HG03196 (cell line): ENCODE measurements around the gene TMEM158.

Experiments
- ATAC-seq: cut with Tn5 transposase; IDR thresholded peaks from one replicate; pipeline ENCODE4 v1.9.1; 2021; ENCODE audit not compliant: unreplicated experiment

Gene TMEM158

GRCh38 chr3:45226206-45226915 is at the start of gene TMEM158:
Gene TMEM158 (minus strand): TSS chr3:45226287. CDS start chr3:45226027, 260 bp downstream.
- ATAC-seq: peak; percentile 62

DNA sequence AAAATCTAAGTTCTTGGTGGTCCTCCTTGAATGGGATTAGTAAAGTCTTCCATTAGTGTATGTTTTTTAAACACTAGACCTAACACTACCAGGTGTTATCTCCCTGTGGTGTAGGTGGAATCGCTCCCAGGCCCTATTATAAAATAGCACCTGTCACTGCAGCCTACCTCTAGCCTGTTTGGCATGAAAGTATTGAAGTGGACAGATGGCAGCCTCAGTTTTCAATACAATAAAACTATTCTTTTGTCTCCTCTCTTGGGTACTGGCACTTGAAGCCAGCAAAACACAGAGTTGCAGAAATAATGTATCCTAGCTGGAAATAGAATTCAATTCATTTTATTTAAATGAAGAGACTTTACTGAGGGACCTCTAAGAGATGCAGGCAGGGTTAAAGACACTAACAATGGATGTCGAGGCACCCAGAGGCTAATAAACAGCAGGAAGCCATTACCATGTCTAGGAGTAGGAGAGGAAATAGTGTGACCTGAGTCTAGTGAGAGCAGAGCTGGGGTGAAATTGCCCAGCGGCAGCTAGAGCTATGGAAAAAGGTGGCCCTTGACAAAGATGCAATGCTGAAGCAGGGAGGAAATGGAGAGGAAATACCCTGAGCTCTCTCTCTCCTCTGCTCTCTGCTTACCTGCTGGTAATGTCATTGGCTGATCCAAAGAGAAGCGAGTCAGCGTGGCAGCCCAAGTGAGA is 49.1 kb upstream of the TMEM158 start:
- ATAC-seq: no peak

DNA sequence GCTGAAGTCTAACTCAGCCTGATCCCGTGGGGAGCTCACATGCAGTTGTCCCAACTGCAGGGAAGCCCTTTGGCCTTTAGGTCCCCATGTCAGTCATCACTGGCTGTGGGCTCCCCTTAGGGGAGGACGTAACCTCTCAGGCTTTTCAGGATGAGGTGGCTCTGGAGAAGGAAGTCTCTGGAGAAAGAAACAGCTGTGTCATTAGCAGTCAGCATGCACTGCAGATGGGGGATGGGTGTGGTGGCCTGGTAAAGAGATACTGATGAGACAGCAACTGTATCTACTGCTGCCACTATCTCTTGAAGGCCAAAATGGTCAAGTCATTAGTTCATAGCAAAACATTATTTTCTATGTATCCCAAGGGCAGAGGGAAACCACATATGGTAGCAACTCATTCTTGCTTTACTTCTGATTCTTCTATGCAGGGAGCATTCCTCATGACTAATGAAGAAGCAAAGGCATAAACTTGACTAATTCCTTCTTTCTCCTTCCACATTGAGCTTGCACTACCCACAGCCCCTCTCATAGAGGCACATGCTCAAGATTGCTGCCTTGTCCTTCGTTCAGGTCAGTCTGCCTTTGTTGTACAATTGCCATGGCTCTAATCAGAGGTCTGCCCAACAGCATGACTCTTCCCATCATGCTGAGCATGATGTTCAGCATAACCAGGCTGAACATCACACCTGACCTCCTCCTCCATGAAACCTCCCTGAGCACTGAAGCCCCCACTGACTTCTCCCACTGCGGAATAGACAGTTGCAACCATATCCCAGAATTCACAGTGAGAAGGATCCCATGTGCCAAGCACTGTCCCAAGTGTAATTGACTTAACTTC is 47.8 kb upstream of the TMEM158 start:
- no peak for ATAC-seq

GRCh38 chr3:45272828-45273470 is 46.9 kb upstream of the TMEM158 start:
- ATAC-seq: no peak

- no peak for ATAC-seq
Observed at GRCh38 chr3:45272032-45272810, 46.1 kb upstream of the TMEM158 start.

- no peak for ATAC-seq
Observed at GRCh38 chr3:45269952-45270351, 43.9 kb upstream of the TMEM158 start.

DNA sequence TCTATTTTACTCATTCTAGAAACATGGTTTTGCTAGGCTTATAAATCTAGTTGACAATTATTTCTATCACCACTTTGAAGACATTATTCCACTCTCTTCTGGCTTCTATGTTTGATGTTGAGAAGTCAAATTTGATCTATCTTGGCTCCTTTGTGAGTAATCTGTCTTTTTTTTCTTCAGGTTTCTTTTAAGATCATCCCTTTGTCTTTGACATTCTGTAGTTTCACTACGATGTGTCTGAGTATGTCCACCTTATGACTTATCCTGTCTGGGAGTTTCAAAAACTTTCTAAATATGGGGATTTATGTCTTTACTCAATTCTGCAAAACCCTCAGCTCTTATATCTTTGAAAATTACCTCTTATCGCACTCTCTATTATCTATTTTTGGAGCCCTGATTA is 41.0 kb upstream of the TMEM158 start:
- no peak for ATAC-seq

GRCh38 chr3:45261333-45262110 is 35.4 kb upstream of the TMEM158 start:
- ATAC-seq: no peak

GRCh38 chr3:45259133-45259532 is 33.0 kb upstream of the TMEM158 start:
- no peak for ATAC-seq

- no peak for ATAC-seq
Observed at GRCh38 chr3:45258317-45258716, 32.2 kb upstream of the TMEM158 start.

- no peak for ATAC-seq
Observed at GRCh38 chr3:45253316-45253715, 27.2 kb upstream of the TMEM158 start.

- no peak for ATAC-seq
Observed at GRCh38 chr3:45252826-45253225, 26.7 kb upstream of the TMEM158 start.

- no peak for ATAC-seq
Observed at GRCh38 chr3:45249391-45249790, 23.3 kb upstream of the TMEM158 start.

- no peak for ATAC-seq
Observed at GRCh38 chr3:45246241-45246640, 20.2 kb upstream of the TMEM158 start.

DNA sequence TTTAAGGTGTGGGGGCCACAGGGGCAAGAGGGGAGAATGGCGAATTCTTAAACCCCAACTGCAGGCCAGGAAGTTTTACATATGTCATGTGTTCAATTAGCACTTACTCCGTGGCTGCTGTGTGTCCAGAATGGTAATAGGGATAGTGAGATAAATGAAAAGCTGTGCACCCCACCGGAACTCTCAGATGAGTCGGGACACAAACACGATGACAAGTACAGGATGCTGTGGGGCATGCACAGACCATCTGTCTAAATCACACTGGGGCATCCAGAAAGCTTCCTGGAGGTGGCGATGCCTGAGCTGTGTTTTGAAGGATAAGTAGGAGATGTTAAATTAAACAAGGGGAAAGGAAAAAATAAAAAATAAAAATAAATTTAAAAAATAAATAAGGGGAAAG is 18.3 kb upstream of the TMEM158 start:
- ATAC-seq: no peak

DNA sequence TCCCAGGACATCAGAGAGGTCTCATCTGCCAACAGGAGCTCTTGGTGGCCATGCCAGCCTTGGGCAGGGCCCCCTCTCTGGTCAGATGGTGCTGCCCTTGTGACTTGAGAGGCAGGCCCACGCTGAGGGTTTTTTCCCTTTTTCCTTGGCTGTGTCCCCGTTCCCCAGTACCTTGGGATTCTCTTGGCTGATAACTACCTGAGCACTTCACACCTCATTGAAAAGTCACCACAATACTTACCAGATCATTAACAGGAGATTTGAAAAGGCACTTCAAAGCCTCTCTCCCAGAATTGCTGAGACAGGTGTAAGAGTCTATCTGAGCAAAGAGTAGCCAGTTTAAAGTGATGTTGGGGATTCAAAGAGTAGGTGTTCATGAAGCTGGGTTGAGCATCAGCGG is 15.1 kb upstream of the TMEM158 start:
- ATAC-seq: no peak

DNA sequence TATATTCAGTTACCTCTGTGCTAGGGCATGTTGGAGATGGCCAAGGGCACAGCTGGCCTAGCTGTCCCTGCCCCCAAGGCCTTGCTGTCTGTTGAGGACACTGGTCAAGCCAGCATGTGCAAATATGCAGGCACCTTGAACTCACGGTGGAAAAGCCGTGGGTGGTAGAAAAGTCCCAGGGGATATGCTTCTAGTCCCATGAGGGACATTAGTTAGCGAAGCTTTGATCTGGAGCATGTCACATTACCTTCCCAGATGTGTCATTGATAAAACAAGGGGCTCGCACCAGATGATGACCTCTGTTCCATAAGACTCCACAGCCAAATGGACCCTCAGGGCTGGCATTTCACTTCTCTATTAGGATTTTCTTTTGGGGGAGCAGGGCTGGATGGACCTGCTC is 14.2 kb upstream of the TMEM158 start:
- no peak for ATAC-seq

DNA sequence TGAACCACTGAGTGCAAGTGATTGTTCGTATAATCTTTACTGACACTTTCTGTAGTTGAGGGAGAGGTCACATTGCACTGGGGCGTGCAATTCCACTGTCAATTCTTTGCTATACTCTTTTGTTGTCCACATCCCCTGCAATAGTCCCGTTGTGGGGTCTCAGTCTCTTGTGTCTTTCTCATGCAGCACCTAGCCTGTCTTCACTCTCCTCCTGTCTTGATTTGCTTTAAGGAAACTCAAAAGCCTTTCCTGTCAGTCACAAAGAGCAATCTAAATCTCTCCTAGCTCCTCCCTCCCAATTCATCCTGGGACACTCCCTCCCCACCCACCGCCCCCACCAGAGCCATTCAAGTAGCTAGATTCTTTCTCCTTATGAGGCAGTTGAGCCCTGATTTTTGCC is 13.2 kb upstream of the TMEM158 start:
- ATAC-seq: no peak

- no peak for ATAC-seq
Observed at GRCh38 chr3:45236964-45237363, 10.9 kb upstream of the TMEM158 start.

- ATAC-seq: no peak
Observed at GRCh38 chr3:45235409-45235808, 9.3 kb upstream of the TMEM158 start.
